K562 (cell line): ENCODE measurements around the gene PVALEF. TPM values are rescaled to one million over a fixed set of nuclear protein-coding genes. Genes with fewer than 3 reads are reported as not detected.
A peak's percentile ranks its signal among the peaks of the same experiment; 100 is the strongest.

Experiments
- ATF7 ChIP-seq: fragments of 450-650 bp; IDR thresholded peaks from 2 replicates; pipeline ENCODE4 v1.7.1; 2014; ENCODE audit warnings: mild to moderate bottlenecking, moderate library complexity
- BDP1 ChIP-seq: IDR thresholded peaks from 3 replicates; pipeline ENCODE4 v1.6.1; 2011; ENCODE audit not compliant: insufficient read length, insufficient read depth
- BRF1 ChIP-seq: IDR thresholded peaks from 3 replicates; pipeline ENCODE4 v1.6.1; 2011; ENCODE audit warnings: borderline replicate concordance, mild to moderate bottlenecking; ENCODE audit not compliant: insufficient read length; ENCODE audit errors: extremely low read depth
- CREB1 ChIP-seq, 2 experiments: sonication (generic) in 1 of 2; formaldehyde crosslinking in 1 of 2; IDR thresholded peaks; 2 replicates each; pipeline versions ENCODE4 v1.6.1 to v1.8.0; 2012 to 2022; ENCODE audit warnings: inconsistent platforms in 1 of 2, mild to moderate bottlenecking in 1 of 2, missing genetic modification reagents in 1 of 2, moderate library complexity in 1 of 2
- GABPB1 ChIP-seq: sonication (generic); formaldehyde crosslinking; IDR thresholded peaks from 2 replicates; pipeline ENCODE4 v1.8.0; 2022; ENCODE audit warnings: mild to moderate bottlenecking, missing genetic modification reagents
- IRF2 ChIP-seq: sonication (generic); formaldehyde crosslinking; IDR thresholded peaks from 2 replicates; pipeline ENCODE4 v1.8.1; 2022; ENCODE audit warnings: mild to moderate bottlenecking, missing genetic modification reagents
- JUNB ChIP-seq: fragments of 450-650 bp; formaldehyde crosslinking; conservative IDR thresholded peaks from 2 replicates; pipeline ENCODE4 v1.4.0; 2020; ENCODE audit warnings: mild to moderate bottlenecking
- MTA1 ChIP-seq: fragments of 450-650 bp; IDR thresholded peaks from 2 replicates; pipeline ENCODE4 v1.6.1; 2017; ENCODE audit warnings: borderline replicate concordance
- POLR2A ChIP-seq: fragments of 450-650 bp; conservative IDR thresholded peaks from 2 replicates; pipeline ENCODE4 v1.6.1; 2016
- SMC3 ChIP-seq: conservative IDR thresholded peaks from 2 replicates; pipeline ENCODE4 v1.6.1; 2011; ENCODE audit warnings: low read depth, low read length, improper control_type of control experiment; ENCODE audit not compliant: insufficient read depth
- SRSF1 ChIP-seq: fragments of 200-400 bp; formaldehyde crosslinking; IDR thresholded peaks from 2 replicates; pipeline ENCODE4 v1.6.1; 2017; ENCODE audit warnings: mild to moderate bottlenecking, low read depth, low read length, moderate library complexity
- TEAD2 ChIP-seq: fragments of 450-650 bp; IDR thresholded peaks from 2 replicates; pipeline ENCODE4 v1.6.1; 2016; ENCODE audit warnings: missing genetic modification characterization, control low read depth, missing compliant biosample characterization
- ZC3H8 ChIP-seq: fragments of 450-650 bp; IDR thresholded peaks from 2 replicates; pipeline ENCODE4 v1.6.1; 2017
- ZNF12 ChIP-seq: sonication (generic); formaldehyde crosslinking; IDR thresholded peaks from 2 replicates; pipeline ENCODE4 v1.4.0; 2020; ENCODE audit warnings: mild to moderate bottlenecking, missing genetic modification reagents
- ZNF311 ChIP-seq: fragments of 250-450 bp; sonication (Bioruptor Pico); IDR thresholded peaks from 2 replicates; pipeline ENCODE4 v1.4.0; 2020; ENCODE audit warnings: mild to moderate bottlenecking, moderate library complexity
- ZNF354B ChIP-seq: fragments of 250-450 bp; sonication (Bioruptor Pico); IDR thresholded peaks from 2 replicates; pipeline ENCODE4 v1.4.0; 2020
- ZNF644 ChIP-seq: fragments of 200-800 bp; sonication (Bioruptor generic); IDR thresholded peaks from 2 replicates; pipeline ENCODE4 v1.6.1; 2016; ENCODE audit warnings: low read depth, missing genetic modification characterization, missing compliant biosample characterization
- ZNF707 ChIP-seq: fragments of 250-450 bp; sonication (Bioruptor Pico); conservative IDR thresholded peaks from 2 replicates; pipeline ENCODE4 v1.8.0; 2022; ENCODE audit warnings: inconsistent platforms, mild to moderate bottlenecking, moderate library complexity
- ZNF766 ChIP-seq: fragments of 200-800 bp; sonication (Bioruptor generic); conservative IDR thresholded peaks from 2 replicates; pipeline ENCODE4 v1.6.1; 2016; ENCODE audit warnings: missing genetic modification characterization, missing compliant biosample characterization
- polyA plus RNA-seq, 8 experiments: library from polyadenylated mRNA; depleted of rRNA in 4 of 8; stranded (reverse) in 5 of 8; unstranded in 3 of 8; fragments of >200 nt; fragmentation: Nextera tagmentation in 2 of 8; fragmentation: Illumina TruSeq in 1 of 8; extraction: Ambion mirVana in 2 of 8; extraction: Trizol in 1 of 8; gene quantifications; 2 replicates each; pipeline versions ENCODE4 v1.2.1 to v1.2.3, GENCODE V29; 2011 to 2014; ENCODE audit warnings: inconsistent platforms in 1 of 8, missing spikeins in 1 of 8
- total RNA-seq, 7 experiments: library from RNA; depleted of rRNA in 6 of 7; stranded (reverse); fragments of >200 nt in 6 of 7; fragmentation: Illumina TruSeq in 2 of 7; extraction: Trizol in 2 of 7; gene quantifications; 2 replicates each; pipeline versions ENCODE4 v1.2.1 to v1.2.3, GENCODE V29; 2011 to 2021; ENCODE audit warnings: low replicate concordance in 1 of 7
- TF ChIP-seq, protein P1 (sequence below): sonication (generic); formaldehyde crosslinking; IDR thresholded peaks from 2 replicates; pipeline ENCODE4 v1.8.0; 2022; ENCODE audit warnings: mild to moderate bottlenecking, low read depth, missing genetic modification reagents
- TF ChIP-seq, protein P2 (sequence below): fragments of 250-450 bp; sonication (Bioruptor Pico); IDR thresholded peaks from 2 replicates; pipeline ENCODE4 v1.8.0; 2021; ENCODE audit warnings: mild to moderate bottlenecking, moderate library complexity
- TF ChIP-seq, protein P3 (sequence below): sonication (generic); formaldehyde crosslinking; IDR thresholded peaks from 2 replicates; pipeline ENCODE4 v1.8.0; 2023; ENCODE audit warnings: mild to moderate bottlenecking, missing genetic modification reagents
- TF ChIP-seq, protein P4 (sequence below): fragments of 250-450 bp; sonication (Bioruptor Pico); IDR thresholded peaks from 2 replicates; pipeline ENCODE4 v1.4.0; 2020; ENCODE audit warnings: borderline replicate concordance

Gene PVALEF
- total and polyA plus RNA-seq, 9 of the 15 experiments (the other 6 are each of a cell fraction or from before 2014, with no cell fraction given) = not detected

DNA sequence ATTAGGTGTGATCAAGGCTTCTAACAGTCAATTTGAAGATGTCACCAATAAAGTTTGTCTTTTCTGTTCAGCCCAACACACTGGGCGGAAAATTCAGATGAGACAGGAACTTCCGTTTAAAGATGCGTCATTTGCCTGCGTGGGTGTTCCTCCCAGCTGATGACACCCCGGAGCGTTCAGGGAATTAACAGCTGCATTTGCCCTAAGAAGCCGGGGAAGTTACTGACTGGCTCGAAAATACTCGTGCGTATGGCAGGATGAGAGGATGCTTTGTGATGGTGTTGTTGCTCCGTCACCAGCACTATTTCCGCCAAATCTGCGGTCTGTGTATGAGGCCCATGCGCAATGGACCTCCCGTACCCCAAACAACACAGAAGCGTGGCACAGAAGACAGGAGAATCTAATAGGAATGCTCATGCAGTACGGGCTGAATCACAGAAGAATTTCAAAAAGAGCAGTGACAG lies 11.9 kb upstream of the PVALEF start (continued):
- TF ChIP-seq GABPB1 (CRISPR knock-in tag) = no peak; the same call in 1 of the 2 replicates
- TF ChIP-seq, protein P1, sequence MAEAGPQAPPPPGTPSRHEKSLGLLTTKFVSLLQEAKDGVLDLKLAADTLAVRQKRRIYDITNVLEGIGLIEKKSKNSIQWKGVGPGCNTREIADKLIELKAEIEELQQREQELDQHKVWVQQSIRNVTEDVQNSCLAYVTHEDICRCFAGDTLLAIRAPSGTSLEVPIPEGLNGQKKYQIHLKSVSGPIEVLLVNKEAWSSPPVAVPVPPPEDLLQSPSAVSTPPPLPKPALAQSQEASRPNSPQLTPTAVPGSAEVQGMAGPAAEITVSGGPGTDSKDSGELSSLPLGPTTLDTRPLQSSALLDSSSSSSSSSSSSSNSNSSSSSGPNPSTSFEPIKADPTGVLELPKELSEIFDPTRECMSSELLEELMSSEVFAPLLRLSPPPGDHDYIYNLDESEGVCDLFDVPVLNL (CRISPR knock-in tag) = no peak
- TF ChIP-seq ZNF354B (CRISPR knock-in tag) = no peak
- TF ChIP-seq MTA1 = no peak
- no peak for TF ChIP-seq BRF1
- TF ChIP-seq ZNF766 (CRISPR knock-in tag) = no peak
- TF ChIP-seq, protein P2, sequence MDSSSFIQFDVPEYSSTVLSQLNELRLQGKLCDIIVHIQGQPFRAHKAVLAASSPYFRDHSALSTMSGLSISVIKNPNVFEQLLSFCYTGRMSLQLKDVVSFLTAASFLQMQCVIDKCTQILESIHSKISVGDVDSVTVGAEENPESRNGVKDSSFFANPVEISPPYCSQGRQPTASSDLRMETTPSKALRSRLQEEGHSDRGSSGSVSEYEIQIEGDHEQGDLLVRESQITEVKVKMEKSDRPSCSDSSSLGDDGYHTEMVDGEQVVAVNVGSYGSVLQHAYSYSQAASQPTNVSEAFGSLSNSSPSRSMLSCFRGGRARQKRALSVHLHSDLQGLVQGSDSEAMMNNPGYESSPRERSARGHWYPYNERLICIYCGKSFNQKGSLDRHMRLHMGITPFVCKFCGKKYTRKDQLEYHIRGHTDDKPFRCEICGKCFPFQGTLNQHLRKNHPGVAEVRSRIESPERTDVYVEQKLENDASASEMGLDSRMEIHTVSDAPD (CRISPR knock-in tag) = no peak
- TF ChIP-seq POLR2A = no peak
- no peak for TF ChIP-seq TEAD2 (tag)
- no peak for TF ChIP-seq ZNF311 (CRISPR knock-in tag)
- no peak for TF ChIP-seq JUNB (CRISPR knock-in tag)
- TF ChIP-seq, protein P3, sequence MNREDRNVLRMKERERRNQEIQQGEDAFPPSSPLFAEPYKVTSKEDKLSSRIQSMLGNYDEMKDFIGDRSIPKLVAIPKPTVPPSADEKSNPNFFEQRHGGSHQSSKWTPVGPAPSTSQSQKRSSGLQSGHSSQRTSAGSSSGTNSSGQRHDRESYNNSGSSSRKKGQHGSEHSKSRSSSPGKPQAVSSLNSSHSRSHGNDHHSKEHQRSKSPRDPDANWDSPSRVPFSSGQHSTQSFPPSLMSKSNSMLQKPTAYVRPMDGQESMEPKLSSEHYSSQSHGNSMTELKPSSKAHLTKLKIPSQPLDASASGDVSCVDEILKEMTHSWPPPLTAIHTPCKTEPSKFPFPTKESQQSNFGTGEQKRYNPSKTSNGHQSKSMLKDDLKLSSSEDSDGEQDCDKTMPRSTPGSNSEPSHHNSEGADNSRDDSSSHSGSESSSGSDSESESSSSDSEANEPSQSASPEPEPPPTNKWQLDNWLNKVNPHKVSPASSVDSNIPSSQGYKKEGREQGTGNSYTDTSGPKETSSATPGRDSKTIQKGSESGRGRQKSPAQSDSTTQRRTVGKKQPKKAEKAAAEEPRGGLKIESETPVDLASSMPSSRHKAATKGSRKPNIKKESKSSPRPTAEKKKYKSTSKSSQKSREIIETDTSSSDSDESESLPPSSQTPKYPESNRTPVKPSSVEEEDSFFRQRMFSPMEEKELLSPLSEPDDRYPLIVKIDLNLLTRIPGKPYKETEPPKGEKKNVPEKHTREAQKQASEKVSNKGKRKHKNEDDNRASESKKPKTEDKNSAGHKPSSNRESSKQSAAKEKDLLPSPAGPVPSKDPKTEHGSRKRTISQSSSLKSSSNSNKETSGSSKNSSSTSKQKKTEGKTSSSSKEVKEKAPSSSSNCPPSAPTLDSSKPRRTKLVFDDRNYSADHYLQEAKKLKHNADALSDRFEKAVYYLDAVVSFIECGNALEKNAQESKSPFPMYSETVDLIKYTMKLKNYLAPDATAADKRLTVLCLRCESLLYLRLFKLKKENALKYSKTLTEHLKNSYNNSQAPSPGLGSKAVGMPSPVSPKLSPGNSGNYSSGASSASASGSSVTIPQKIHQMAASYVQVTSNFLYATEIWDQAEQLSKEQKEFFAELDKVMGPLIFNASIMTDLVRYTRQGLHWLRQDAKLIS (CRISPR knock-in tag) = no peak
- no peak for TF ChIP-seq ZNF644 (tag)
- no peak for TF ChIP-seq ZNF12 (CRISPR knock-in tag)
- TF ChIP-seq SRSF1 = no peak
- no peak for TF ChIP-seq SMC3
- no peak for TF ChIP-seq BDP1
- TF ChIP-seq IRF2 (CRISPR knock-in tag) = no peak
- TF ChIP-seq ZC3H8 = no peak
- peak; percentile 63 for TF ChIP-seq CREB1 (IDR thresholded peaks at IDR 0.05)
- peak; percentile 50; the same call in 1 of the 2 replicates for TF ChIP-seq CREB1 (CRISPR knock-in tag; IDR thresholded peaks at IDR 0.05)
- TF ChIP-seq, protein P4, sequence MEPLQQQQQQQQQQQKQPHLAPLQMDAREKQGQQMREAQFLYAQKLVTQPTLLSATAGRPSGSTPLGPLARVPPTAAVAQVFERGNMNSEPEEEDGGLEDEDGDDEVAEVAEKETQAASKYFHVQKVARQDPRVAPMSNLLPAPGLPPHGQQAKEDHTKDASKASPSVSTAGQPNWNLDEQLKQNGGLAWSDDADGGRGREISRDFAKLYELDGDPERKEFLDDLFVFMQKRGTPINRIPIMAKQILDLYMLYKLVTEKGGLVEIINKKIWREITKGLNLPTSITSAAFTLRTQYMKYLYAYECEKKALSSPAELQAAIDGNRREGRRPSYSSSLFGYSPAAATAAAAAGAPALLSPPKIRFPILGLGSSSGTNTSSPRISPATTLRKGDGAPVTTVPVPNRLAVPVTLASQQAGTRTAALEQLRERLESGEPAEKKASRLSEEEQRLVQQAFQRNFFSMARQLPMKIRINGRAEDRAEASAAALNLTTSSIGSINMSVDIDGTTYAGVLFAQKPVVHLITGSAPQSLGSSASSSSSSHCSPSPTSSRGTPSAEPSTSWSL = no peak
- no peak for TF ChIP-seq ZNF707 (CRISPR knock-in tag)
- TF ChIP-seq ATF7 = peak; percentile 73; the same call in 1 of the 2 replicates
